ENCODE data around the gene LTB. TPM values are rescaled to one million over a fixed set of nuclear protein-coding genes. Genes with fewer than 3 reads are reported as not detected.

LTB gene
- total and polyA plus RNA-seq, 9 of the 15 experiments (the other 6 are each of a cell fraction or from before 2014, with no cell fraction given) = 0.07 to 0.51 TPM; not detected in 7

DNA sequence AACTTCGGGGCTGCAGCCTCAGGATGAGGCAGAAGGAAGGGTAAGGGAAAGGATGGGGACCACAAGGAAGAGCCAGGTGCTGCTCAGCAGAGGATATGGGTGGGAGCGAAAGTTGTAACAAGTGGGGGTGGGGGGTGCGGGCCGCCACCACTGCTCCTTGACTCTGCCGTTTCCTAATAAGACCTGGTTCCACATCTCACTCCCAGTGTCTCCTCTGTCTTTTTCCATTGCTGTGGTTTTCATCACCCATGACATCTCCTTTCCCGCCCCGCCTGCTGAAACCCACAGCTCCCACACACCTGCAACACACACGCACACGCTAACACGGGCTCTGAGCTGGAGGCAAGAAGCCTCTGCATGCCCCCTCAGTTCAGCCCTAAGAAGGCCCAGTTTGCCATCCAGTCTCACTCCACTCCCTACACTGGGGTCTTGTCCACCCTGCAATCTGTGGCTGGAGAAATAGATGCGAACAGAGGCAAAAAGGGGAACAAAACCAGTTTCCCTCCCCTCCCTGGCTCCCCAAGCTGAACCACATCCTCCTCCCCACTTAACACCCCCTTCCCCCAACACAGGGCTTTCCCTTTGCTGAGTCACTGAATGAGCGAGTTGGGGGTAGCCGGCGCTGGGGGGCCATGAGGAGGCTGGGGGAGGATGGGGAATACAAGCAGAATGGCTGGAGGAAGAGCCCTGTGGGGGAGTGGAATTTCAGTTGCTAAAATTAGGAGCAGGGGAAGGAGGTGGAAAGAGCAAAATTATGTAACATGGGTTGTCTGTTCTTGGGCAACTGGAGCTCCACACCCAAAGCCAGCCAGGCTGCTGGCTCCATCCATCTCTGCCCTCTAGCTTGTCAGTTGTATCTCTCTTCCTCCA lies 23.4 kb downstream of the LTB start (continued):
- TF ChIP-seq, protein P1, sequence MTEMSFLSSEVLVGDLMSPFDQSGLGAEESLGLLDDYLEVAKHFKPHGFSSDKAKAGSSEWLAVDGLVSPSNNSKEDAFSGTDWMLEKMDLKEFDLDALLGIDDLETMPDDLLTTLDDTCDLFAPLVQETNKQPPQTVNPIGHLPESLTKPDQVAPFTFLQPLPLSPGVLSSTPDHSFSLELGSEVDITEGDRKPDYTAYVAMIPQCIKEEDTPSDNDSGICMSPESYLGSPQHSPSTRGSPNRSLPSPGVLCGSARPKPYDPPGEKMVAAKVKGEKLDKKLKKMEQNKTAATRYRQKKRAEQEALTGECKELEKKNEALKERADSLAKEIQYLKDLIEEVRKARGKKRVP (CRISPR knock-in tag; IDR thresholded peaks at IDR 0.05) = peak; percentile 81
- TF ChIP-seq HNRNPK (IDR thresholded peaks at IDR 0.05; ENCODE audit: low read depth, low read length, poor library complexity, severe bottlenecking) = no peak
- TF ChIP-seq CTBP1 (IDR thresholded peaks at IDR 0.05; ENCODE audit: borderline replicate concordance) = peak; percentile 46; the same call in 1 of the 2 replicates
- TF ChIP-seq MLX (CRISPR knock-in tag; conservative IDR thresholded peaks at IDR 0.05) = no peak
- TF ChIP-seq TFAM (CRISPR knock-in tag; conservative IDR thresholded peaks at IDR 0.05) = no peak
- no peak for TF ChIP-seq CBX8 (IDR thresholded peaks at IDR 0.05; ENCODE audit: borderline replicate concordance, extremely low read depth, low read depth, low read length, poor library complexity, severe bottlenecking)
- TF ChIP-seq FOSL1 (tag; conservative IDR thresholded peaks at IDR 0.05) = peak; percentile 50
- TF ChIP-seq ZNF57 (CRISPR knock-in tag; IDR thresholded peaks at IDR 0.05) = no peak
- TF ChIP-seq NFRKB (IDR thresholded peaks at IDR 0.05; ENCODE audit: low read depth) = 0 out of 2 replicates have a peak, but pooled peaks have one; percentile 12
- peak; percentile 4; the same call in 1 of the 2 replicates for TF ChIP-seq JUN (IDR thresholded peaks at IDR 0.05; ENCODE audit: borderline replicate concordance, low read depth, low read length)
- 0 out of 2 replicates have a peak, but pooled peaks have one; percentile 35 for TF ChIP-seq JUN (CRISPR knock-in tag; IDR thresholded peaks at IDR 0.05; ENCODE audit: borderline replicate concordance)
- peak; percentile 70 for TF ChIP-seq ARID1B (IDR thresholded peaks at IDR 0.05)
- no peak for TF ChIP-seq NR1H2 (CRISPR knock-in tag; IDR thresholded peaks at IDR 0.05)
- peak; percentile 61 for TF ChIP-seq SMARCA4 (IDR thresholded peaks at IDR 0.05)
- peak; percentile 79 for TF ChIP-seq DPF2 (IDR thresholded peaks at IDR 0.05)
- TF ChIP-seq MAFK (IDR thresholded peaks at IDR 0.05; ENCODE audit: low read length) = peak; percentile 49
- no peak for TF ChIP-seq POLR2AphosphoS2 (IDR thresholded peaks at IDR 0.05; ENCODE audit: low read length)
- TF ChIP-seq MYBL2 (IDR thresholded peaks at IDR 0.05; ENCODE audit: low read depth) = no peak
- no peak for TF ChIP-seq MYBL2 (CRISPR knock-in tag; IDR thresholded peaks at IDR 0.05; ENCODE audit: borderline replicate concordance)
- TF ChIP-seq ZNF583 (CRISPR knock-in tag; IDR thresholded peaks at IDR 0.05) = 0 out of 2 replicates have a peak, but pooled peaks have one; percentile 53
- 0 out of 2 replicates have a peak, but pooled peaks have one; percentile 16 for TF ChIP-seq ZNF165 (CRISPR knock-in tag; IDR thresholded peaks at IDR 0.05; ENCODE audit: borderline replicate concordance)
- no peak for TF ChIP-seq NR2C1 (IDR thresholded peaks at IDR 0.05)
- TF ChIP-seq NR2C1 (tag; IDR thresholded peaks at IDR 0.05) = no peak
- peak; percentile 57 for TF ChIP-seq JUND (IDR thresholded peaks at IDR 0.05; ENCODE audit: borderline replicate concordance, low read depth, low read length)
- TF ChIP-seq JUND (tag; IDR thresholded peaks at IDR 0.05; ENCODE audit: borderline replicate concordance, low read depth, low read length) = no peak; the same call in 2 of the 3 replicates
- TF ChIP-seq YY1 (IDR thresholded peaks at IDR 0.05; ENCODE audit: borderline replicate concordance in 1 of 3, control insufficient read depth in 1 of 3, extremely low read depth in 1 of 3, insufficient read depth in 3 of 3, insufficient read length in 1 of 3, insufficient replicate concordance in 2 of 3, low read depth in 1 of 3, low read length in 2 of 3) = peak in 1 of 3 experiments; percentile 31
- 0 out of 2 replicates have a peak, but pooled peaks have one; percentile 50 for TF ChIP-seq POLR2AphosphoS5 (IDR thresholded peaks at IDR 0.05; ENCODE audit: control insufficient read depth, insufficient read depth, low read depth, low read length)

All from K562 (cell line).